Uterus (tissue), 2 donors: Measurements from ENCODE around the gene PRTN3.

ENCODE experiments used
- CTCF ChIP-seq, 4 experiments: fragments of 200-600 bp in 2 of 4; fragments of 450-650 bp in 2 of 4; sonication (generic) in 2 of 4; IDR thresholded peaks; one replicate each; pipeline ENCODE4 v1.5.1; 2016 to 2019; ENCODE audit warnings: antibody characterized with exemption in 4 of 4, mild to moderate bottlenecking in 2 of 4, moderate library complexity in 1 of 4
- POLR2A ChIP-seq, 2 donors: fragments of 450-650 bp; IDR thresholded peaks; one replicate each; pipeline ENCODE4 v1.6.1; 2016; ENCODE audit warnings: antibody characterized with exemption in 2 of 2, mild to moderate bottlenecking in 1 of 2, moderate library complexity in 1 of 2

GRCh38 chr19:850979-851335, 10.2 kb downstream of the PRTN3 start:
- TF ChIP-seq CTCF (IDR thresholded peaks at IDR 0.05) (no peak), POLR2A (IDR thresholded peaks at IDR 0.05) (no peak)
